ENCODE results near the gene NOS3. TPM values are rescaled to one million over a fixed set of nuclear protein-coding genes. Genes with fewer than 3 reads are reported as not detected.
A peak's percentile ranks its signal among the peaks of the same experiment; 100 is the strongest.

NOS3 gene
- total and polyA plus RNA-seq, 10 donors: 11.9 to 455 (median 164) TPM

DNA sequence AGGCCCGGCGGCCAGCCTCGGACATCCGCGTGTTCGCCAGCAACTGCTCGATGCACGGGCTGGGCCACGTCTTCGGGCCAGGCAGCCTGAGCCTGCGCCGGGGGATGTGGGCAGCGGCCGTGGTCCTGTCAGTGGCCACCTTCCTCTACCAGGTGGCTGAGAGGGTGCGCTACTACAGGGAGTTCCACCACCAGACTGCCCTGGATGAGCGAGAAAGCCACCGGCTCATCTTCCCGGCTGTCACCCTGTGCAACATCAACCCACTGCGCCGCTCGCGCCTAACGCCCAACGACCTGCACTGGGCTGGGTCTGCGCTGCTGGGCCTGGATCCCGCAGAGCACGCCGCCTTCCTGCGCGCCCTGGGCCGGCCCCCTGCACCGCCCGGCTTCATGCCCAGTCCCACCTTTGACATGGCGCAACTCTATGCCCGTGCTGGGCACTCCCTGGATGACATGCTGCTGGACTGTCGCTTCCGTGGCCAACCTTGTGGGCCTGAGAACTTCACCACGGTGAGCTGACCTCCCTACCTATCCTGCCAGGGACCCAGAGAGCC is 58.2 kb downstream of the NOS3 start:
- Histone ChIP-seq H3K9me3 (no peaks in the 10 kb centered on the region), H3K27me3 (replicated peaks in 1 of 7) (peaks cover 0 to 34% (median 13%) of the 10 kb centered on the region in 7 donors), H3K27ac (no peak overlapping the region), H3K4me3 (no peak overlapping the region), H3K4me1 (peaks cover 0 to 32% (median 18%) of the 10 kb centered on the region in 6 donors), H3K36me3 (peaks cover 0 to 41% (median 12%) of the 10 kb centered on the region in 6 donors)
- intact Hi-C loops (cut with DNase I; ENCODE audit: low total_unique reads): no loop called here
- DNase-seq: no peak
- WGBS, 5 donors: 90 to 93% (median 92%) methylated on average over 17 to 38 of the region's 38 CpGs
- TF ChIP-seq POLR2A (IDR thresholded peaks at IDR 0.05): no peak
- peak in 1 of 3 donors; percentile 45 for TF ChIP-seq POLR2AphosphoS5 (IDR thresholded peaks at IDR 0.05)
- TF ChIP-seq, protein P1, sequence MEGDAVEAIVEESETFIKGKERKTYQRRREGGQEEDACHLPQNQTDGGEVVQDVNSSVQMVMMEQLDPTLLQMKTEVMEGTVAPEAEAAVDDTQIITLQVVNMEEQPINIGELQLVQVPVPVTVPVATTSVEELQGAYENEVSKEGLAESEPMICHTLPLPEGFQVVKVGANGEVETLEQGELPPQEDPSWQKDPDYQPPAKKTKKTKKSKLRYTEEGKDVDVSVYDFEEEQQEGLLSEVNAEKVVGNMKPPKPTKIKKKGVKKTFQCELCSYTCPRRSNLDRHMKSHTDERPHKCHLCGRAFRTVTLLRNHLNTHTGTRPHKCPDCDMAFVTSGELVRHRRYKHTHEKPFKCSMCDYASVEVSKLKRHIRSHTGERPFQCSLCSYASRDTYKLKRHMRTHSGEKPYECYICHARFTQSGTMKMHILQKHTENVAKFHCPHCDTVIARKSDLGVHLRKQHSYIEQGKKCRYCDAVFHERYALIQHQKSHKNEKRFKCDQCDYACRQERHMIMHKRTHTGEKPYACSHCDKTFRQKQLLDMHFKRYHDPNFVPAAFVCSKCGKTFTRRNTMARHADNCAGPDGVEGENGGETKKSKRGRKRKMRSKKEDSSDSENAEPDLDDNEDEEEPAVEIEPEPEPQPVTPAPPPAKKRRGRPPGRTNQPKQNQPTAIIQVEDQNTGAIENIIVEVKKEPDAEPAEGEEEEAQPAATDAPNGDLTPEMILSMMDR (IDR thresholded peaks at IDR 0.05 in 8 of 11, conservative IDR thresholded peaks at IDR 0.05 in 3 of 11): no peak

DNA sequence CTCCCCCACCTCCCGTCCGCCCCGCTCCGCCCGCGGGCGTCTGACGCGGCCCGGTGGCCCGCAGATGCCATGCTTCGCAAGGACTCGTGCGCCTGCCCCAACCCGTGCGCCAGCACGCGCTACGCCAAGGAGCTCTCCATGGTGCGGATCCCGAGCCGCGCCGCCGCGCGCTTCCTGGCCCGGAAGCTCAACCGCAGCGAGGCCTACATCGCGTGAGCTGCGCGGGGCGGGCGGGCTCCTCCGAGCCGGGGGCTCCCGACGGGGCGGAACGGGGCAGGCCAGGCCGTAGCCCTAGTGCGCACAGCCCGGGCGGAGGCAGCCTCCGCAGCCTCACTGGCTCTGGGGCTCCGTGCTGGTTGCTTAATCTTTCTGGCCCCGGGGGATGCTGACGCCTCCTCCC is 60.3 kb downstream of the NOS3 start:
- no peak for DNase-seq
- 2 to 5% (median 3%) methylated on average over 5 to 50 of the region's 50 CpGs for WGBS, 5 donors
- TF ChIP-seq POLR2A (IDR thresholded peaks at IDR 0.05) (no peak), POLR2AphosphoS5 (IDR thresholded peaks at IDR 0.05) (peak in 2 of 3 donors; percentile 47 to 75)
- H3K36me3 ChIP-seq: peaks cover 0 to 35% (median 0%) of the 10 kb centered on the region in 6 donors
- H3K9me3 ChIP-seq: no peaks in the 10 kb centered on the region
- H3K27ac ChIP-seq: no peak overlapping the region
- peak overlapping the region in 3 of 8 donors; percentile 6 to 37 (median 15) for H3K4me3 ChIP-seq
- H3K27me3 ChIP-seq (replicated peaks in 1 of 7): peaks cover 0 to 34% (median 13%) of the 10 kb centered on the region in 7 donors
- H3K4me1 ChIP-seq: peaks cover 0 to 35% (median 18%) of the 10 kb centered on the region in 6 donors
- intact Hi-C loops (cut with DNase I; ENCODE audit: low total_unique reads): no loop called here

DNA sequence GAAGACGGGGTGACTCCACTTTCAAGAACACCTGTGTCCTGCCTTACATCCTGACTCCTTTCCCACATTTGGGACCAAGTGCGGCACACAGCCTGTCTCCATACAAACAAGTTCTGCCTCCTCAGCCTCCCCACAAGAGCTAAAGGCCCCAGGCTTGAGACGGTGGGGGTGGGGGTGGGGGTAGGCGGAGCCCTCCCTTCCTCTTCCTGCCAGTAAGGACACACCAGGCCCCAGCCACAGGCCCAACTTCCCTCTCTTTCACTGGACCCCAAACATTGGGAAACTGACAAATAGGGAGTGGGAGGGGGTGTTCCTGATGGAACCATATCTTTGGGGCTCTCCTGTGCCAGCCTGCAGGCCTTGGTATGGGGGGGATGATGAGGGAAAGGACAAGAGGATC is 62.3 kb downstream of the NOS3 start:
- WGBS, 5 donors: 37 to 54% (median 45%) methylated on average over 4 of the region's 4 CpGs
- H3K4me3 ChIP-seq: no peak overlapping the region
- peaks cover 0 to 32% (median 0%) of the 10 kb centered on the region in 6 donors for H3K36me3 ChIP-seq
- no peak for DNase-seq
- H3K4me1 ChIP-seq: peaks cover 0 to 52% (median 31%) of the 10 kb centered on the region in 6 donors
- H3K27me3 ChIP-seq (replicated peaks in 1 of 7): peaks cover 0 to 34% (median 13%) of the 10 kb centered on the region in 7 donors
- peak overlapping the region in 2 of 8 donors; percentile 9 to 37 for H3K27ac ChIP-seq
- TF ChIP-seq, protein P1 (IDR thresholded peaks at IDR 0.05 in 8 of 11, conservative IDR thresholded peaks at IDR 0.05 in 3 of 11): no peak
- TF ChIP-seq POLR2AphosphoS5 (IDR thresholded peaks at IDR 0.05) (no peak), POLR2A (IDR thresholded peaks at IDR 0.05) (no peak)
- no peaks in the 10 kb centered on the region for H3K9me3 ChIP-seq
- intact Hi-C loops (cut with DNase I; ENCODE audit: low total_unique reads): no loop called here

DNA sequence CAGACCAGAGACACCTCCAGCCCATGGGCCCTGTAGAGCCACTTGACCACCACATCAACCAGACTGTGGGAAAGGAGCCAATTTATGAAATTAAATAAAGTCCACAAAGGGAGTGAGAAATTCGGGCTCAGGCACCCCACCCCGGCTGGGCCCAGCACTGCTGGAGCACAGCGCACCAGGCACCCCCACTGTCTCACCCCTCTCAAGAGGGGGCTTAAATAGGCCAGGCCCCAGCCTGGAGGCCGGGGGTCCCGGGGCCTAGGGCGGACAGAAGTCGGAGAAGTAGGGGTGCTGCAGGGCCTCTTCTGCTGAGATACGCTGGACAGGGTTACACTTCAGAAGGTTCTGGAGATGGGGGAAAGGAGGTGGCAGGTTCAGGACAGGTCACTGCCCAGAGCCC is 62.9 kb downstream of the NOS3 start:
- DNase-seq: no peak
- intact Hi-C loops (cut with DNase I; ENCODE audit: low total_unique reads): no loop called here
- WGBS, 5 donors: 87 to 95% (median 94%) methylated on average over 7 to 8 of the region's 8 CpGs

More for the DNA sequence above, 62.9 kb downstream of the NOS3 start:
- H3K36me3 ChIP-seq: peaks cover 0 to 32% (median 0%) of the 10 kb centered on the region in 6 donors
- peaks cover 0 to 34% (median 13%) of the 10 kb centered on the region in 7 donors for H3K27me3 ChIP-seq (replicated peaks in 1 of 7)
- peaks cover 3 to 59% (median 37%) of the 10 kb centered on the region in 6 donors for H3K4me1 ChIP-seq
- no peak overlapping the region for H3K4me3 ChIP-seq
- H3K27ac ChIP-seq: peak overlapping the region in 2 of 8 donors; percentile 9 to 37
- TF ChIP-seq, protein P1 (IDR thresholded peaks at IDR 0.05 in 8 of 11, conservative IDR thresholded peaks at IDR 0.05 in 3 of 11): no peak
- TF ChIP-seq POLR2AphosphoS5 (IDR thresholded peaks at IDR 0.05): no peak
- no peaks in the 10 kb centered on the region for H3K9me3 ChIP-seq

All from spleen (tissue), 11 donors.